HUES64 (cell line): Measurements from ENCODE around the gene CRHBP.
"Not testable (repeated sequence)": the region's sequence is repeated elsewhere in the genome, so short reads cannot be mapped to it uniquely, and the experiment has no call there.

ENCODE experiments used
- H3K27ac ChIP-seq: 2 replicates; pipeline ENCODE4 v1.7.0; 2013; ENCODE audit warnings: low read depth, low read length, inconsistent platforms
- H3K27me3 ChIP-seq: 2 replicates; pipeline ENCODE4 v1.6.1; 2013; ENCODE audit warnings: mild to moderate bottlenecking, low read length; ENCODE audit not compliant: insufficient read depth
- H3K36me3 ChIP-seq: 2 replicates; pipeline ENCODE4 v1.6.1; 2013; ENCODE audit warnings: mild to moderate bottlenecking, low read length; ENCODE audit not compliant: insufficient read depth
- H3K4me1 ChIP-seq: 2 replicates; pipeline ENCODE4 v1.6.1; 2013; ENCODE audit warnings: mild to moderate bottlenecking, low read length, moderate library complexity; ENCODE audit not compliant: insufficient read depth
- H3K4me3 ChIP-seq: 2 replicates; pipeline ENCODE4 v1.5.1; 2013; ENCODE audit warnings: mild to moderate bottlenecking, low read length, moderate library complexity
- H3K9ac ChIP-seq: 2 replicates; pipeline ENCODE4 v1.6.1; 2013; ENCODE audit warnings: mild to moderate bottlenecking, low read depth, low read length
- H3K9me3 ChIP-seq: 2 replicates; pipeline ENCODE4 v1.6.1; 2013; ENCODE audit warnings: low read depth, low read length; ENCODE audit not compliant: insufficient read depth
- WGBS: fragments of 150-250, 120-280 bp; methylation state at CpG from one replicate; pipeline ENCODE4 v1.1.7; 2013; ENCODE audit warnings: missing lambda C conversion rate; 5-methylcytosine and 5-hydroxymethylcytosine counted together

The CRHBP gene

DNA sequence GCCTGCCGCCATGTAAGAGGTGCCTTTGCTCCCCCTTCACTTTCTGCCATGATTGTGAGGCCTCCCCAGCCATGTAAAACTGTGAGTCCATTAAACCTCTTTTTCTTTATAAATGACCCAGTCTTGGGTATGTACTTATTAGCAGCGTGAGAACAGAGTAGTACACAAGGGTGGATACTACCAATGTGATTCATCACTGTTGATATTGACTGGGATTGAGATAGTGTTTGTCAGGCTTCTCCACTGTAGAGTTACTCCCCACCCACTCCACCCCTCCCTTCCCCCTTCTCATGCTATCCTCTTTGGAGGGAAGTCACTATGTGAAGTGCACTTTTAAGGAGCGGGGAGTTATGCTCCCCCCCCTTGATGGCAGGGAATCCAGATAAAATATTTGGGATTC lies 11.4 kb upstream of the CRHBP start:
- no peak overlapping the region for H3K27ac ChIP-seq
- no peaks in the 10 kb centered on the region for H3K36me3 ChIP-seq
- no peaks in the 10 kb centered on the region for H3K4me1 ChIP-seq
- H3K27me3 ChIP-seq, result no peaks in the 10 kb centered on the region
- H3K9me3 ChIP-seq, result no peaks in the 10 kb centered on the region
- H3K4me3 ChIP-seq, result no peak overlapping the region
- no peak overlapping the region for H3K9ac ChIP-seq
- 100% methylated on average over 2 of the region's 3 CpGs for WGBS

DNA sequence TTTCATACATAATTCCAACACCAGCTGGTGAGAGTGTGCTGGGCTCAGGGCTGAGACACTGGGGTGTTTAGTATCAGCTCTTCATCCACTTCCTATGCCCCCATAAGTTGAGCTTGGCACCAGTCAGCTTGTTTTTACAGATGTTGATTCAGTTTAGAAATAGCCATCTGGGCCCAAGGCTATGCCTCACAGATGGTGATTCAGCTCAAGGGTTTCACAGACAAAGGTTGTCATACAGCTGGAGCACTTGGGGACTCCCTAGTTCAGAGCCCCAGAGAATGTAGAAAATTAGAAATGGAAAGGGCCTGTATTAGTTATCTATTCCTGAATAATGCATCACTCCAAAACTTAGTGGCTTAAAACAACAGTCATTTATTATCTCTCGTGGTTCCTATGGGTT lies 10.3 kb upstream of the CRHBP start:
- H3K9ac ChIP-seq, result no peak overlapping the region
- H3K27ac ChIP-seq, result no peak overlapping the region
- no peak overlapping the region for H3K4me3 ChIP-seq
- H3K27me3 ChIP-seq, result no peaks in the 10 kb centered on the region
- no peaks in the 10 kb centered on the region for H3K4me1 ChIP-seq
- no CpG with 5 or more reads among the region's 1 CpG for WGBS
- no peaks in the 10 kb centered on the region for H3K9me3 ChIP-seq
- no peaks in the 10 kb centered on the region for H3K36me3 ChIP-seq

- Histone ChIP-seq H3K27ac (no peak overlapping the region), H3K36me3 (no peaks in the 10 kb centered on the region), H3K4me3 (no peak overlapping the region), H3K27me3 (no peaks in the 10 kb centered on the region), H3K9ac (no peak overlapping the region), H3K9me3 (no peaks in the 10 kb centered on the region), H3K4me1 (no peaks in the 10 kb centered on the region)
- WGBS, result 84% methylated on average over 3 of the region's 3 CpGs
These were observed 9.8 kb upstream of the CRHBP start for GRCh38 chr5:76943006-76943405.

GRCh38 chr5:76944638-76945037 lies 8.2 kb upstream of the CRHBP start:
- no peaks in the 10 kb centered on the region for H3K27me3 ChIP-seq
- H3K4me3 ChIP-seq, result no peak overlapping the region
- no peak overlapping the region for H3K27ac ChIP-seq
- H3K36me3 ChIP-seq, result no peaks in the 10 kb centered on the region
- no peak overlapping the region for H3K9ac ChIP-seq
- 91% methylated on average over 5 of the region's 5 CpGs for WGBS
- no peaks in the 10 kb centered on the region for H3K4me1 ChIP-seq
- H3K9me3 ChIP-seq, result no peaks in the 10 kb centered on the region

DNA sequence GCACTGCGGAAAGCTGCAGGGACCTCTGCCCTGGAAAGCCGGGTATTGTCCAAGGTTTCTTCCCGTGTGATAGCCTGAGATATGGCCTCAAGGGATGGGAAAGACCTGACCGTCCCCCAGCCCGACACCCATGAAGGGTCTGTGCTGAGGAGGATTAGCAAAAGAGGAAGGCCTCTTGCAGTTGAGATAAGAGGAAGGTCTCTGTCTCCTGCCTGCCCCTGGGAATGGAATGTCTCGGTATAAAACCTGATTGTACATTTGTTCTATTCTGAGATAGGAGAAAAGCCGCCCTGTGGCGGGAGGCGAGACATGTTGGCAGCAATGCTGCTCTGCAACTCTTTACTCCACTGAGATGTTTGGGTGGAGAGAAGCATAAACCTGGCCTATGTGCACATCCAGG lies 7.6 kb upstream of the CRHBP start:
- not testable (repeated sequence) for H3K9ac ChIP-seq, H3K36me3 ChIP-seq, H3K9me3 ChIP-seq, H3K4me1 ChIP-seq, H3K27me3 ChIP-seq, H3K4me3 ChIP-seq, H3K27ac ChIP-seq
- WGBS, result 88% methylated on average over 9 of the region's 9 CpGs

- Histone ChIP-seq H3K9me3 (no peaks in the 10 kb centered on the region), H3K4me3 (no peak overlapping the region), H3K27ac (no peak overlapping the region), H3K9ac (no peak overlapping the region), H3K36me3 (no peaks in the 10 kb centered on the region), H3K27me3 (peaks cover 2% of the 10 kb centered on the region), H3K4me1 (no peaks in the 10 kb centered on the region)
- 73% methylated on average over 2 of the region's 2 CpGs for WGBS
These were observed 6.8 kb upstream of the CRHBP start for GRCh38 chr5:76946090-76946489.

DNA sequence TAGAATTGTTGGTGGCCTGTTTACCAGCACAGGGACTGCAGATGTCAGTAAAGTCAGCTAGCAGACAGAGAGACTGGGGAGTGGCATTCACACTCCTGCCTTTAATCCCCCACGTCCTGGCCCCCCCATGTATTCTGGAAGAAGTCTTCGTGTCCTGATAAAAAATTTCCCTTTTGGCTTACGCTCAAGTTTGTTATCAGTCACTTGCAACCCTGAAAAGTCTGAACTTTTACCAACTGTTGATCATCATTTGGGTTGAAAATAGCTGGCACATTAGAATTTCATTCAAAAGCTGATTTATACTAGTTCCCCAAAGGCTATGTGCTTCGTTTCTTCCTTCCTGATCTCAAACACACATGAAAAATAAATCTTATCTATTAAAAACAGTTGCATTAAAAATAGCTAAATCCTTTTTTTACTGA lies 5.8 kb upstream of the CRHBP start:
- WGBS, result 75% methylated on average over 4 of the region's 4 CpGs
- Histone ChIP-seq H3K9me3 (no peaks in the 10 kb centered on the region), H3K4me1 (no peaks in the 10 kb centered on the region), H3K4me3 (no peak overlapping the region), H3K36me3 (no peaks in the 10 kb centered on the region), H3K27ac (no peak overlapping the region), H3K9ac (no peak overlapping the region), H3K27me3 (peaks cover 12% of the 10 kb centered on the region)

GRCh38 chr5:76953551-76954382 lies 922 bp downstream of the CRHBP start:
- Histone ChIP-seq H3K4me1 (peaks cover 6% of the 10 kb centered on the region; the same call in 1 of the 2 replicates), H3K9ac (peak overlapping the region; percentile 32; the same call in 1 of the 2 replicates), H3K27me3 (peaks cover 55% of the 10 kb centered on the region), H3K9me3 (no peaks in the 10 kb centered on the region), H3K36me3 (no peaks in the 10 kb centered on the region), H3K27ac (no peak overlapping the region), H3K4me3 (peak overlapping the region; percentile 63)
- WGBS, result 1% methylated on average over 81 of the region's 81 CpGs

- H3K27ac ChIP-seq, result no peak overlapping the region
- H3K36me3 ChIP-seq, result no peaks in the 10 kb centered on the region
- peaks cover 12% of the 10 kb centered on the region; the same call in 1 of the 2 replicates for H3K4me1 ChIP-seq
- peak overlapping the region; percentile 32; the same call in 1 of the 2 replicates for H3K9ac ChIP-seq
- peaks cover 55% of the 10 kb centered on the region for H3K27me3 ChIP-seq
- H3K4me3 ChIP-seq, result peak overlapping the region; percentile 63
- WGBS, result 16% methylated on average over 25 of the region's 25 CpGs
- H3K9me3 ChIP-seq, result no peaks in the 10 kb centered on the region
These were observed 1.5 kb downstream of the CRHBP start for GRCh38 chr5:76954383-76954763.

GRCh38 chr5:76956033-76956432 lies 3.2 kb downstream of the CRHBP start:
- H3K4me3 ChIP-seq, result no peak overlapping the region
- no peaks in the 10 kb centered on the region for H3K9me3 ChIP-seq
- no peak overlapping the region for H3K9ac ChIP-seq
- WGBS, result 93% methylated on average over 2 of the region's 2 CpGs
- H3K27ac ChIP-seq, result no peak overlapping the region
- no peaks in the 10 kb centered on the region for H3K36me3 ChIP-seq
- peaks cover 18% of the 10 kb centered on the region; the same call in 1 of the 2 replicates for H3K4me1 ChIP-seq
- H3K27me3 ChIP-seq, result peaks cover 54% of the 10 kb centered on the region

- 80% methylated on average over 5 of the region's 5 CpGs for WGBS
- Histone ChIP-seq H3K27me3 (peaks cover 22% of the 10 kb centered on the region), H3K9ac (no peak overlapping the region), H3K4me3 (no peak overlapping the region), H3K9me3 (no peaks in the 10 kb centered on the region), H3K27ac (no peak overlapping the region), H3K4me1 (peaks cover 18% of the 10 kb centered on the region; the same call in 1 of the 2 replicates), H3K36me3 (no peaks in the 10 kb centered on the region)
These were observed 6.3 kb downstream of the CRHBP start for GRCh38 chr5:76958991-76959767.
